HepG2 (cell line): ENCODE measurements around the gene TBC1D22A. TPM values are rescaled to one million over a fixed set of nuclear protein-coding genes. Genes with fewer than 3 reads are reported as not detected.

ENCODE experiments used
- ATAC-seq: fragments of 200-7000 bp; cut with Tn5 transposase; 3 replicates; pipeline ENCODE4 v1.9.1; 2020; ENCODE audit warnings: mild to moderate bottlenecking, moderate library complexity
- BruUV-seq: library from RNA; stranded (reverse); fragments of 400-500 nt; replicated peaks from 2 replicates; lab custom pipeline; 2021; lab: Mats Ljungman, UMichigan
- CTCF ChIA-PET: fragments of 300-600 bp; formaldehyde crosslinking; extraction: SDS; loops from one replicate; lab custom pipeline; 2021; ENCODE audit warnings: low total read pairs, inconsistent platforms, low intra/inter-chr PET ratio; lab: Yijun Ruan, JAX
- POLR2A ChIA-PET: fragments of 350-600 bp; sonication (Branson Sonifier 250); formaldehyde crosslinking; loops from one replicate; lab custom pipeline; 2020; ENCODE audit warnings: antibody characterized with exemption, inconsistent platforms; lab: Yijun Ruan, JAX
- DNase-seq: peaks from one replicate; pipeline ENCODE4 v3.0.0-alpha.2; 2015; ENCODE audit warnings: low spot score
- FAIRE-seq: peaks from 3 replicates; lab custom pipeline; 2011; peaks lifted over from hg19 to GRCh38; lab: Jason Lieb, UNC
- H2AFZ ChIP-seq: one replicate; pipeline ENCODE4 v1.6.1; 2011; ENCODE audit warnings: low read length, inconsistent platforms
- H3K27ac ChIP-seq: fragments of 300-600 bp; 3 replicates; pipeline ENCODE4 v1.8.0; 2011; ENCODE audit warnings: mixed run types, mild to moderate bottlenecking, mixed read lengths, low read length, inconsistent platforms; ENCODE audit not compliant: insufficient read depth; ENCODE audit errors: extremely low read length
- H3K27me3 ChIP-seq, 2 experiments: fragments of 200-600 bp in 1 of 2; 2 replicates in 1 of 2; 3 replicates in 1 of 2; pipeline versions ENCODE4 v1.6.0 to v1.8.0; 2011; ENCODE audit warnings: low read length in 2 of 2, mild to moderate bottlenecking in 2 of 2, moderate library complexity in 2 of 2, inconsistent platforms in 1 of 2; ENCODE audit not compliant: insufficient read depth in 2 of 2, control insufficient read depth in 1 of 2
- H3K36me3 ChIP-seq, 2 experiments: fragments of 200-600 bp in 1 of 2; replicated peaks in 1 of 2; 2 replicates in 1 of 2; 3 replicates in 1 of 2; pipeline versions ENCODE4 v1.5.1 to v1.8.0; 2011; ENCODE audit warnings: low read length in 2 of 2, inconsistent platforms in 1 of 2; ENCODE audit not compliant: insufficient read depth in 2 of 2, control insufficient read depth in 1 of 2
- H3K4me1 ChIP-seq: 2 replicates; pipeline ENCODE4 v1.5.1; 2012; ENCODE audit warnings: low read length, inconsistent platforms; ENCODE audit not compliant: insufficient read depth
- H3K4me2 ChIP-seq: 2 replicates; pipeline ENCODE4 v1.6.0; 2011; ENCODE audit warnings: low read depth, low read length, inconsistent platforms
- H3K4me3 ChIP-seq, 3 experiments: fragments of 200-600 bp in 1 of 3; sonication (generic), shearing (Covaris generic) in 1 of 3; replicated peaks in 1 of 3; 2 replicates each; pipeline ENCODE4 v1.5.1; 2011 to 2016; ENCODE audit warnings: low read length in 3 of 3, inconsistent platforms in 2 of 3, low read depth in 2 of 3, mild to moderate bottlenecking in 2 of 3, control low read depth in 1 of 3, mixed read lengths in 1 of 3; ENCODE audit not compliant: insufficient read depth in 1 of 3
- H3K79me2 ChIP-seq: one replicate; pipeline ENCODE4 v1.6.1; 2011; ENCODE audit warnings: low read length, inconsistent platforms; ENCODE audit not compliant: insufficient read depth
- H3K9ac ChIP-seq: 2 replicates; pipeline ENCODE4 v1.6.0; 2011; ENCODE audit warnings: mild to moderate bottlenecking, low read depth, low read length, inconsistent platforms; ENCODE audit not compliant: insufficient read depth
- H3K9me3 ChIP-seq: 2 replicates; pipeline ENCODE4 v1.5.1; 2012; ENCODE audit warnings: mild to moderate bottlenecking, low read length
- H4K20me1 ChIP-seq: 2 replicates; pipeline ENCODE4 v1.6.0; 2011; ENCODE audit warnings: inconsistent platforms, mild to moderate bottlenecking, low read length, moderate library complexity; ENCODE audit not compliant: insufficient read depth
- CENPX ChIP-seq: sonication (generic); formaldehyde crosslinking; IDR thresholded peaks from 2 replicates; pipeline ENCODE4 v1.9.0; 2021; ENCODE audit warnings: mild to moderate bottlenecking, missing genetic modification reagents, moderate library complexity
- CREB3 ChIP-seq: sonication (generic); formaldehyde crosslinking; IDR thresholded peaks from 2 replicates; pipeline ENCODE4 v1.5.0; 2020; ENCODE audit warnings: missing genetic modification reagents
- ERF ChIP-seq: IDR thresholded peaks from 2 replicates; pipeline ENCODE4 v1.6.1; 2018; ENCODE audit warnings: missing biosample characterization, missing genetic modification reagents
- HMGA1 ChIP-seq: sonication (generic); formaldehyde crosslinking; conservative IDR thresholded peaks from 2 replicates; pipeline ENCODE4 v1.4.0; 2020; ENCODE audit warnings: missing genetic modification reagents
- HNRNPK ChIP-seq: fragments of 200-400 bp; formaldehyde crosslinking; IDR thresholded peaks from 2 replicates; pipeline ENCODE4 v1.6.1; 2018; ENCODE audit warnings: low read length, low read depth, moderate library complexity, mild to moderate bottlenecking; ENCODE audit not compliant: poor library complexity, severe bottlenecking
- KLF11 ChIP-seq: IDR thresholded peaks from 2 replicates; pipeline ENCODE4 v1.6.1; 2016; ENCODE audit warnings: missing compliant biosample characterization
- MAF1 ChIP-seq: sonication (generic); formaldehyde crosslinking; IDR thresholded peaks from 2 replicates; pipeline ENCODE4 v1.5.0; 2020; ENCODE audit warnings: missing genetic modification reagents, borderline replicate concordance
- MBNL3 ChIP-seq: fragments of 250-450 bp; sonication (Bioruptor Pico); conservative IDR thresholded peaks from 2 replicates; pipeline ENCODE4 v1.8.0; 2022; ENCODE audit warnings: mild to moderate bottlenecking, inconsistent platforms
- MED8 ChIP-seq: sonication (generic); formaldehyde crosslinking; IDR thresholded peaks from 2 replicates; pipeline ENCODE4 v1.8.1; 2023; ENCODE audit warnings: mild to moderate bottlenecking, missing genetic modification reagents; ENCODE audit not compliant: insufficient replicate concordance
- PAX8 ChIP-seq: sonication (generic); formaldehyde crosslinking; IDR thresholded peaks from 2 replicates; pipeline ENCODE4 v1.8.0; 2022; ENCODE audit warnings: mild to moderate bottlenecking, missing genetic modification reagents, borderline replicate concordance
- ZFP36L2 ChIP-seq: sonication (generic); formaldehyde crosslinking; IDR thresholded peaks from 2 replicates; pipeline ENCODE4 v1.4.0; 2020; ENCODE audit warnings: missing genetic modification reagents
- ZNF367 ChIP-seq: sonication (generic); formaldehyde crosslinking; IDR thresholded peaks from 2 replicates; pipeline ENCODE4 v1.4.0; 2020; ENCODE audit warnings: missing genetic modification reagents, borderline replicate concordance
- ZNF687 ChIP-seq: sonication (generic); formaldehyde crosslinking; IDR thresholded peaks from 2 replicates; pipeline ENCODE4 v1.5.1; 2020; ENCODE audit warnings: mild to moderate bottlenecking, missing genetic modification reagents, moderate library complexity
- WGBS: methylation state at CpG from one replicate; pipeline ENCODE4 v1.1.6; 2017; ENCODE audit warnings: low lambda C conversion rate; 5-methylcytosine and 5-hydroxymethylcytosine counted together
- in situ Hi-C: cut with HindIII; loops from 2 replicates; pipeline ENCODE4 v1.10.0; 2017; ENCODE audit warnings: low pct_unique_long_range_greater_than_20kb; ENCODE audit not compliant: extremely low pct_ligation_motif_present
- intact Hi-C: fragments of 100-400 bp; cut with micrococcal nuclease; formaldehyde crosslinking; loops from one replicate; pipeline ENCODE4 v1.10.0; 2022; ENCODE audit not compliant: unreplicated experiment
- polyA plus RNA-seq, 8 experiments: library from polyadenylated mRNA; depleted of rRNA in 3 of 8; stranded (reverse) in 7 of 8; unstranded in 1 of 8; fragments of >200 nt; fragmentation: Illumina TruSeq in 4 of 8; extraction: Trizol in 4 of 8; gene quantifications; 2 replicates each; pipeline versions ENCODE4 v1.2.1 to v1.2.3, GENCODE V29; 2011 to 2016; ENCODE audit warnings: low read depth in 4 of 8, missing spikeins in 1 of 8, mixed read lengths in 1 of 8; ENCODE audit not compliant: insufficient read depth in 1 of 8
- total RNA-seq, 5 experiments: library from RNA; depleted of rRNA; stranded (reverse); fragments of >200 nt; fragmentation: Illumina TruSeq; extraction: Trizol; gene quantifications; 2 replicates each; pipeline ENCODE4 v1.2.3, GENCODE V29; 2016; ENCODE audit warnings: low read depth in 1 of 5

The TBC1D22A gene
- total and polyA plus RNA-seq, 2 of the 13 experiments (the other 11 are each of a cell fraction or from before 2014, with no cell fraction given) = 17.3 to 18.0 TPM

- Histone ChIP-seq H3K9ac (no peak overlapping the region), H3K27me3 (no peaks in the 10 kb centered on the region), H3K4me3 (no peak overlapping the region), H3K27ac (no peak overlapping the region), H3K9me3 (no peaks in the 10 kb centered on the region), H3K36me3 (peaks cover 4 to 23% of the 10 kb centered on the region in 2 experiments; a peak in 3 of 5 replicates), H4K20me1 (no peaks in the 10 kb centered on the region), H3K4me2 (no peak overlapping the region), H2AFZ (no peak overlapping the region), H3K4me1 (no peaks in the 10 kb centered on the region), H3K79me2 (no peaks in the 10 kb centered on the region)
- CTCF ChIA-PET = no interaction called here
- in situ Hi-C loops = no loop called here
- intact Hi-C loops = no loop called here
- no peak for DNase-seq
- POLR2A ChIA-PET = no interaction called here
- no peak for FAIRE-seq
- BruUV-seq = no TSS peak
- ATAC-seq = no peak
- 96% methylated on average over 17 of the region's 17 CpGs for WGBS
- TF ChIP-seq MAF1 (CRISPR knock-in tag) (no peak), PAX8 (CRISPR knock-in tag) (no peak), HNRNPK (no peak), ZNF367 (CRISPR knock-in tag) (no peak), KLF11 (CRISPR knock-in tag) (no peak), MED8 (CRISPR knock-in tag) (no peak), ERF (CRISPR knock-in tag) (no peak), CREB3 (CRISPR knock-in tag) (no peak), MBNL3 (CRISPR knock-in tag) (no peak), ZFP36L2 (CRISPR knock-in tag) (no peak), CENPX (no peak), HMGA1 (CRISPR knock-in tag) (no peak), ZNF687 (no peak)
These were observed 83.8 kb downstream of the TBC1D22A start for GRCh38 chr22:46846150-46846831.
